SK-N-SH (cell line): ENCODE results near the gene ZNF74. TPM values are rescaled to one million over a fixed set of nuclear protein-coding genes. Genes with fewer than 3 reads are reported as not detected.

Source experiments
- CTCF ChIA-PET: fragments of 300-600, 350-600 bp; formaldehyde crosslinking; extraction: SDS; loops from one replicate; lab custom pipeline; 2021; lab: Yijun Ruan, JAX
- POLR2A ChIA-PET: fragments of 350-600 bp; sonication (Branson Sonifier 250); formaldehyde crosslinking; extraction: SDS; loops from one replicate; lab custom pipeline; 2020; ENCODE audit warnings: antibody characterized with exemption, inconsistent platforms; lab: Yijun Ruan, JAX
- DNase-seq: peaks from one replicate; pipeline ENCODE4 v3.0.0; 2012
- H2AFZ ChIP-seq: fragments of 200-600 bp; sonication (generic); 2 replicates; pipeline ENCODE4 v1.8.1; 2016; ENCODE audit warnings: antibody characterized with exemption, mild to moderate bottlenecking, low read depth
- H3F3A ChIP-seq: fragments of 200-600 bp; sonication (generic); replicated peaks from 2 replicates; pipeline ENCODE3; 2016; ENCODE audit warnings: antibody characterized with exemption, mild to moderate bottlenecking; ENCODE audit not compliant: insufficient read depth
- H3K27ac ChIP-seq, 2 experiments: fragments of 200-500 bp in 1 of 2; fragments of 200-600 bp in 1 of 2; sonication (Bioruptor generic) in 1 of 2; sonication (generic), shearing (Covaris generic) in 1 of 2; 2 replicates each; pipeline versions ENCODE4 v1.5.1 to v1.6.1; 2014 to 2016; ENCODE audit warnings: low read depth in 2 of 2, inconsistent platforms in 1 of 2, low read length in 1 of 2, mild to moderate bottlenecking in 1 of 2, mixed read lengths in 1 of 2
- H3K27me3 ChIP-seq: fragments of 200-600 bp; sonication (generic), shearing (Covaris generic); 2 replicates; pipeline ENCODE4 v1.6.1; 2016; ENCODE audit warnings: mixed run types; ENCODE audit not compliant: insufficient read depth
- H3K36me3 ChIP-seq, 2 experiments: fragments of 200-500 bp in 1 of 2; fragments of 200-600 bp in 1 of 2; sonication (Bioruptor generic) in 1 of 2; sonication (generic) in 1 of 2; replicated peaks in 1 of 2; 2 replicates each; pipeline versions ENCODE3 to v1.5.1; 2014 to 2016; ENCODE audit warnings: low read length in 1 of 2, mild to moderate bottlenecking in 1 of 2; ENCODE audit not compliant: insufficient read depth in 2 of 2, control insufficient read depth in 1 of 2
- H3K4me1 ChIP-seq, 2 experiments: fragments of 200-500 bp in 1 of 2; fragments of 200-600 bp in 1 of 2; sonication (Bioruptor generic) in 1 of 2; sonication (generic), shearing (Covaris generic) in 1 of 2; 2 replicates each; pipeline versions ENCODE4 v1.5.1 to v1.6.1; 2014 to 2016; ENCODE audit warnings: low read depth in 1 of 2, low read length in 1 of 2, mixed run types in 1 of 2; ENCODE audit not compliant: insufficient read depth in 2 of 2, control insufficient read depth in 1 of 2
- H3K4me2 ChIP-seq: fragments of 200-600 bp; sonication (generic), shearing (Covaris generic); 2 replicates; pipeline ENCODE4 v1.6.1; 2017; ENCODE audit warnings: mixed run types
- H3K4me3 ChIP-seq, 2 experiments: fragments of 200-500 bp in 1 of 2; fragments of 200-600 bp in 1 of 2; sonication (Bioruptor generic) in 1 of 2; sonication (generic), shearing (Covaris generic) in 1 of 2; 2 replicates each; pipeline versions ENCODE4 v1.5.1 to v1.8.1; 2014 to 2016; ENCODE audit warnings: low read depth in 2 of 2, inconsistent platforms in 1 of 2, low read length in 1 of 2, mild to moderate bottlenecking in 1 of 2, mixed read lengths in 1 of 2, moderate library complexity in 1 of 2
- H3K79me2 ChIP-seq: fragments of 200-600 bp; sonication (generic); 2 replicates; pipeline ENCODE4 v1.8.1; 2017; ENCODE audit warnings: mild to moderate bottlenecking; ENCODE audit not compliant: insufficient read depth
- H3K9ac ChIP-seq: fragments of 200-600 bp; sonication (generic); 2 replicates; pipeline ENCODE4 v1.6.1; 2017; ENCODE audit warnings: mixed run types
- H3K9me2 ChIP-seq: fragments of 200-600 bp; sonication (generic); 2 replicates; pipeline ENCODE4 v1.6.1; 2017; ENCODE audit warnings: mixed run types
- H3K9me3 ChIP-seq: fragments of 200-600 bp; sonication (generic); 2 replicates; pipeline ENCODE4 v1.6.1; 2017; ENCODE audit warnings: mixed run types, mild to moderate bottlenecking, moderate library complexity
- H4K20me1 ChIP-seq: fragments of 200-600 bp; sonication (generic); 2 replicates; pipeline ENCODE4 v1.6.1; 2017; ENCODE audit warnings: mild to moderate bottlenecking, mixed run types; ENCODE audit not compliant: insufficient read depth
- FOSL2 ChIP-seq: IDR thresholded peaks from 2 replicates; pipeline ENCODE4 v1.4.0; 2012; ENCODE audit warnings: low read depth, mild to moderate bottlenecking, moderate library complexity, borderline replicate concordance
- GABPA ChIP-seq: IDR thresholded peaks from 2 replicates; pipeline ENCODE4 v1.4.0; 2012; ENCODE audit warnings: low read depth, mild to moderate bottlenecking
- MXI1 ChIP-seq: IDR thresholded peaks from 2 replicates; pipeline ENCODE4 v1.6.1; 2012; ENCODE audit warnings: mild to moderate bottlenecking, low read depth, low read length, improper control_type of control experiment
- RAD21 ChIP-seq: IDR thresholded peaks from 2 replicates; pipeline ENCODE4 v1.6.1; 2012; ENCODE audit warnings: mild to moderate bottlenecking, low read length
- RCOR1 ChIP-seq: fragments of 150-350 bp; IDR thresholded peaks from 2 replicates; pipeline ENCODE4 v1.6.1; 2017; ENCODE audit warnings: antibody characterized with exemption, low read length
- RFX5 ChIP-seq: IDR thresholded peaks from 2 replicates; pipeline ENCODE4 v1.6.1; 2012; ENCODE audit warnings: mild to moderate bottlenecking, improper control_type of control experiment, low read length
- RXRA ChIP-seq: IDR thresholded peaks from 2 replicates; pipeline ENCODE4 v1.4.0; 2012; ENCODE audit warnings: low read depth, mild to moderate bottlenecking, borderline replicate concordance
- SMC3 ChIP-seq: IDR thresholded peaks from 2 replicates; pipeline ENCODE4 v1.6.1; 2012; ENCODE audit warnings: low read depth, low read length, improper control_type of control experiment
- WGBS: methylation state at CpG from one replicate; pipeline ENCODE4 v1.1.6; 2017; ENCODE audit warnings: low lambda C conversion rate; 5-methylcytosine and 5-hydroxymethylcytosine counted together
- polyA plus RNA-seq, 3 experiments: library from polyadenylated mRNA; depleted of rRNA; stranded (reverse); fragments of >200 nt; gene quantifications; 2 replicates each; pipeline ENCODE4 v1.2.3, GENCODE V29; 2012
- TF ChIP-seq, protein P1 (sequence below): fragments of 200-600 bp; sonication (generic); IDR thresholded peaks from 2 replicates; pipeline ENCODE4 v1.6.1; 2017; ENCODE audit warnings: antibody characterized with exemption, mild to moderate bottlenecking, moderate library complexity

Gene ZNF74
- polyA plus RNA-seq, 1 of the 3 experiments (the other 2 are of a cell fraction), result 8.0 TPM

DNA sequence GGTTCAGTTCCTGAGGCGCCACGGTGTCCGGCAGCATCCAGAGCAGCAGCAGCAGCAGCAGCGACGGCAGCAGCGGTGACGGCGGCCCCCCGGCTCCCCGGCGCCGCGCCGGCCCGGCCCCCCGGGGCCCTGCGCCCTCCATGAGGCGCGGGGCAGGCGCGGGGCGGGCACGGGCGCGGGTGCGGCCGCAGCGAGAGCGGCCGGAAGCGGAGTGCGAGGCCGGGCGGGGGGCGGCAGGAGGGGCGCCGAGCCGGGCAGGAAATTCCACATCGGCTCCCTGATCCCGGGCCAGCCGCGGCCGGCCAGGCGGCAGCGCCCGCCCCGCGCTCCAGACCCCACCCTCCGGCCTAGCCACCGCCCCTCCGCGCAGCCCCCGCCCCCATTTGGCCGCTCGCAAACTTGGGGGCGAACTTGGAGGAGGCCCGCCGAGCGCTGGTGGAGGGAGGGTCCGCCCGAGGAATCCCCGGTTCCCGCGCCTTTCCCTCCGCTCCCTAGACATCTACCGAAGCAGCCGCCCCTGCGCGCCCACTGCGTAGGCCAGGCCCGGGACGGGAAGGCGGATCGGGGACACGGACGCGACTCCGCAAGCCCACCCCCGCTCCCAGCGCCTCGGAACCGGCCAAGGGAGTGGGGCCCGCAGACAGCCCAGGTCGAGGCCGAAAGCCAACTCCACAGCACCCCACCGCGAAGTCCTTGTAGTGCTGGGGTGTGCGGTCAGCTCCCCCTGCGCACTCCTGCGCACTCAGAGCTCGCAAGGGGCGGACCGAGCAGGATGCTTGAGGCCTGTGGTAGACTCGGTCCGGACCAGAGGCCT is 43.9 kb downstream of the ZNF74 start, which contains the start of gene SCARF2:
SCARF2 (minus strand) TSS at position 213 of the 814 bp plus-strand sequence; CDS start at position 142, 71 bp downstream.
- peak within 1 kb of the TSS; percentile 78 for H2AFZ ChIP-seq
- peak within 1 kb of the TSS; percentile 76 to 86 for H3K27ac ChIP-seq
- TF ChIP-seq RFX5 (no peak), GABPA (peak; percentile 53)
- no peaks in the 10 kb centered on the region for H3K27me3 ChIP-seq
- peak within 1 kb of the TSS; percentile 99 for H3K4me2 ChIP-seq
- H3K79me2 ChIP-seq, result peaks cover 47% of the 10 kb centered on the region
- H3K4me3 ChIP-seq, result peak within 1 kb of the TSS; percentile 94 to 96
- peaks cover 0 to 7% of the 10 kb centered on the region in 2 experiments for H3K36me3 ChIP-seq
- peaks cover 33% of the 10 kb centered on the region for H4K20me1 ChIP-seq
- ChIA-PET POLR2A (interaction anchor here (3.2 kb wide), 1 partner anchor 14 kb away, joined by 13 read pairs; no protein-coding TSS in a partner anchor), CTCF (interaction anchor here (1.1 to 4.2 kb wide), 4 partner anchors 16 to 20 kb away, joined by 4 to 21 read pairs (median 6); no protein-coding TSS in a partner anchor)
- no peaks in the 10 kb centered on the region for H3K9me3 ChIP-seq
- H3K9ac ChIP-seq, result peak within 1 kb of the TSS; percentile 87
- DNase-seq, result peak; percentile 98
- H3K9me2 ChIP-seq, result no peaks in the 10 kb centered on the region
- H3K4me1 ChIP-seq, result peaks cover 19 to 28% of the 10 kb centered on the region in 2 experiments; a peak in 3 of 4 replicates
- WGBS, result 13% methylated on average over 12 of the region's 95 CpGs
- peaks cover 3% of the 10 kb centered on the region for H3F3A ChIP-seq

GRCh38 chr22:20438427-20438677 is 44.4 kb downstream of the ZNF74 start:
- Histone ChIP-seq H2AFZ (peak overlapping the region; percentile 78), H4K20me1 (peaks cover 28% of the 10 kb centered on the region), H3F3A (peaks cover 4% of the 10 kb centered on the region), H3K36me3 (peaks cover 0 to 7% of the 10 kb centered on the region in 2 experiments), H3K4me2 (peak overlapping the region; percentile 95), H3K9me2 (no peaks in the 10 kb centered on the region), H3K27me3 (no peaks in the 10 kb centered on the region), H3K4me1 (peaks cover 19 to 28% of the 10 kb centered on the region in 2 experiments; a peak in 3 of 4 replicates), H3K79me2 (peaks cover 41% of the 10 kb centered on the region), H3K4me3 (peak overlapping the region; percentile 74 to 94), H3K27ac (peak overlapping the region; percentile 67 to 75; a peak in 3 of 4 replicates), H3K9ac (peak overlapping the region; percentile 78), H3K9me3 (no peaks in the 10 kb centered on the region)
- CTCF ChIA-PET, result interaction anchor here (0.9 to 4.2 kb wide), 4 partner anchors 16 to 237 kb away, joined by 3 to 21 read pairs (median 5); no protein-coding TSS in a partner anchor
- POLR2A ChIA-PET, result interaction anchor here (3.2 kb wide), 1 partner anchor 15 kb away, joined by 13 read pairs; no protein-coding TSS in a partner anchor
- WGBS, result 57% methylated on average over 6 of the region's 6 CpGs
- no peak for DNase-seq
- TF ChIP-seq RCOR1 (no peak), RXRA (no peak), RAD21 (no peak), MXI1 (no peak)

DNA sequence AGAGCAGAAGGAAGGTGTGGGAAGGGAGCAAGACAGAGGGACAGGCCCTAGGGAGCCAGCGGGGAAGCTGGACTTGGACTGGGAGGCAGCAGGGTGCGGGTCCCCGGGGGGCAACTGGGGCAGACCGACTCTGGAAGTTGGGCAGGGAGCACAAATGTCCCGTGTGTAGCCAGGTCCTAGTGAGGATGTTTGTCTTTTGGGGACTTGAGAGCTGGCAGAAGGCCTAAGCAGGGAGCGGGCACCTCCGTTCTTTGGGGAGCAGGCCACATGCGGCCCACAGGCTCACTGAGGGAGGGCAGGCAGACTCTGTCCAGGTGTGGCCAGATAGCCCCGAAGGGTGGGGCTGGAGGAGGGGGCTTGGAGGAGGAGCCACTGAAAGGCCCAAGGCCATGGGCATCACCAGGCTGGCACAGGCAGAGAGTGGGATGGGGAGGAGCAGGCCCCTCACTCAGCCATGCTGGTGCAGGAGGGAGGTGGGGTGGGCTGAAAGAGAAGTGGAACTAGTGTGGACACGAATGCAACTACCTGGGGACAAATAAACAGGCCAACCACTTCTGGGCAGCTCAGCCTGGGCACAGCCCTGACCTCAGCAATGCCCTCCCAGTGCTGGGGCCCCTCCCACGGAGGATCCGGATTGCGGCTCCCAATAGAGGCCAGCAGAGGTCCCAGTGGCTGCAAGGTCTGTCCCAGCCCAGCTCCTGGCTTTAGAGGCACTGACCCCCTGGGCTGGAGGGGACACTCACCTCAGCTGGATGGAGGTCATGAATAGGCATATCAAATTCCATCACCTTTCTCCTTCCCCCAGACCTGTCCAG is 44.9 kb downstream of the ZNF74 start:
- peak overlapping the region; percentile 78 for H3K9ac ChIP-seq

More for the DNA sequence above, 44.9 kb downstream of the ZNF74 start:
- H3K9me2 ChIP-seq, result no peaks in the 10 kb centered on the region
- no peak overlapping the region for H2AFZ ChIP-seq
- peaks cover 36% of the 10 kb centered on the region for H3K79me2 ChIP-seq
- H3K4me2 ChIP-seq, result peak overlapping the region; percentile 95
- WGBS, result 90% methylated on average over 6 of the region's 13 CpGs
- peak overlapping the region; percentile 67 to 75; a peak in 2 of 4 replicates for H3K27ac ChIP-seq
- H3F3A ChIP-seq, result peaks cover 4% of the 10 kb centered on the region
- H4K20me1 ChIP-seq, result peaks cover 23% of the 10 kb centered on the region
- peaks cover 19 to 27% of the 10 kb centered on the region in 2 experiments; a peak in 3 of 4 replicates for H3K4me1 ChIP-seq
- TF ChIP-seq, protein P1, sequence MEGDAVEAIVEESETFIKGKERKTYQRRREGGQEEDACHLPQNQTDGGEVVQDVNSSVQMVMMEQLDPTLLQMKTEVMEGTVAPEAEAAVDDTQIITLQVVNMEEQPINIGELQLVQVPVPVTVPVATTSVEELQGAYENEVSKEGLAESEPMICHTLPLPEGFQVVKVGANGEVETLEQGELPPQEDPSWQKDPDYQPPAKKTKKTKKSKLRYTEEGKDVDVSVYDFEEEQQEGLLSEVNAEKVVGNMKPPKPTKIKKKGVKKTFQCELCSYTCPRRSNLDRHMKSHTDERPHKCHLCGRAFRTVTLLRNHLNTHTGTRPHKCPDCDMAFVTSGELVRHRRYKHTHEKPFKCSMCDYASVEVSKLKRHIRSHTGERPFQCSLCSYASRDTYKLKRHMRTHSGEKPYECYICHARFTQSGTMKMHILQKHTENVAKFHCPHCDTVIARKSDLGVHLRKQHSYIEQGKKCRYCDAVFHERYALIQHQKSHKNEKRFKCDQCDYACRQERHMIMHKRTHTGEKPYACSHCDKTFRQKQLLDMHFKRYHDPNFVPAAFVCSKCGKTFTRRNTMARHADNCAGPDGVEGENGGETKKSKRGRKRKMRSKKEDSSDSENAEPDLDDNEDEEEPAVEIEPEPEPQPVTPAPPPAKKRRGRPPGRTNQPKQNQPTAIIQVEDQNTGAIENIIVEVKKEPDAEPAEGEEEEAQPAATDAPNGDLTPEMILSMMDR, result peak; percentile 47
- no peak for TF ChIP-seq FOSL2
- TF ChIP-seq SMC3, result 0 out of 2 replicates have a peak, but pooled peaks have one; percentile 8
- H3K27me3 ChIP-seq, result no peaks in the 10 kb centered on the region
- ChIA-PET CTCF (interaction anchor here (0.7 to 4.2 kb wide), 5 partner anchors 15 to 237 kb away, joined by 3 to 21 read pairs (median 4); no protein-coding TSS in a partner anchor), POLR2A (interaction anchor here (0.8 to 3.2 kb wide), 2 partner anchors 15 to 16 kb away, joined by 3 to 13 read pairs; no protein-coding TSS in a partner anchor)
- H3K9me3 ChIP-seq, result no peaks in the 10 kb centered on the region
- H3K4me3 ChIP-seq, result peak overlapping the region; percentile 74 to 94
- DNase-seq, result peak; percentile 76
- H3K36me3 ChIP-seq, result peaks cover 0 to 5% of the 10 kb centered on the region in 2 experiments
